ENCODE measurements around the gene CELF5. TPM values are rescaled to one million over a fixed set of nuclear protein-coding genes. Genes with fewer than 3 reads are reported as not detected.
A peak's percentile ranks its signal among the peaks of the same experiment; 100 is the strongest.

CELF5 gene
- total RNA-seq, 1 experiment from 2014 or later = 2.5 TPM

GRCh38 chr19:3208317-3209207 lies 15.9 kb upstream of the CELF5 start:
- POLR2A ChIA-PET = no interaction called here
- intact Hi-C loops (cut with micrococcal nuclease) = no loop called here

GRCh38 chr19:3210347-3211017 lies 14.0 kb upstream of the CELF5 start:
- BruUV-seq (replicated peaks) = TSS peak; percentile 28
- Histone ChIP-seq H3K4me2 (ENCODE audit: low read length) (no peak overlapping the region), H3K79me2 (ENCODE audit: insufficient read depth, low read length) (no peaks in the 10 kb centered on the region), H3K27ac (ENCODE audit: low read depth, low read length) (no peak overlapping the region), H3K4me1 (ENCODE audit: control insufficient read depth in 1 of 2, insufficient read depth in 2 of 2, low read length in 2 of 2) (no peaks in the 10 kb centered on the region), H3K9me2 (ENCODE audit: insufficient read depth) (no peaks in the 10 kb centered on the region), H2AFZ (ENCODE audit: low read depth, low read length, poor library complexity, severe bottlenecking) (no peak overlapping the region), H3K9me3 (ENCODE audit: control insufficient read depth in 1 of 2, insufficient read depth in 1 of 2, low read depth in 1 of 2, low read length in 2 of 2) (no peaks in the 10 kb centered on the region), H3K36me3 (ENCODE audit: control insufficient read depth in 1 of 2, insufficient read depth in 2 of 2, low read length in 2 of 2) (peaks cover 6 to 7% of the 10 kb centered on the region in 2 experiments; a peak in 3 of 4 replicates), H3K4me3 (replicated peaks in 1 of 2; ENCODE audit: low read depth in 1 of 2, low read length in 2 of 2) (no peak overlapping the region), H3K9ac (ENCODE audit: low read length) (no peak overlapping the region), H3K27me3 (ENCODE audit: insufficient read depth, low read length) (no peaks in the 10 kb centered on the region), H4K20me1 (ENCODE audit: insufficient read depth) (no peaks in the 10 kb centered on the region)
- no peak for TF ChIP-seq EGR1 (IDR thresholded peaks at IDR 0.05; ENCODE audit: low read depth)
- TF ChIP-seq SP1 (IDR thresholded peaks at IDR 0.05; ENCODE audit: low read depth) = no peak
- no peak for TF ChIP-seq POLR2A (IDR thresholded peaks at IDR 0.05; ENCODE audit: borderline replicate concordance, extremely low read depth, insufficient read depth, insufficient read length)
- peak; percentile 45 for TF ChIP-seq POLR2AphosphoS5 (IDR thresholded peaks at IDR 0.05; ENCODE audit: low read depth, low read length)
- TF ChIP-seq CTCF (IDR thresholded peaks at IDR 0.05 in 2 of 3, conservative IDR thresholded peaks at IDR 0.05 in 1 of 3; ENCODE audit: borderline replicate concordance in 1 of 3, insufficient read depth in 1 of 3, low read depth in 2 of 3, low read length in 2 of 3) = peak; percentile 40 to 85 (median 70); a peak in 5 of 6 replicates
- TF ChIP-seq REST (IDR thresholded peaks at IDR 0.05; ENCODE audit: low read depth) = no peak
- ChIA-PET RAD21 (ENCODE audit: low non-redundant PET in 1 of 2, low total read pairs in 2 of 2, uncharacterized antibody in 2 of 2, unreplicated experiment in 2 of 2) (no interaction called here), CTCF (no interaction called here), POLR2A (no interaction called here)
- intact Hi-C loops (cut with micrococcal nuclease) = no loop called here
- ATAC-seq (peak; percentile 88), DNase-seq (ENCODE audit: low read depth, low spot score) (peak; percentile 4)

More at GRCh38 chr19:3208317-3209207, 15.9 kb upstream of the CELF5 start:
- Histone ChIP-seq H3K4me2 (ENCODE audit: low read length) (no peak overlapping the region), H4K20me1 (ENCODE audit: insufficient read depth) (no peaks in the 10 kb centered on the region), H3K36me3 (ENCODE audit: control insufficient read depth in 1 of 2, insufficient read depth in 2 of 2, low read length in 2 of 2) (peaks cover 10 to 21% of the 10 kb centered on the region in 2 experiments; a peak in 3 of 4 replicates), H2AFZ (ENCODE audit: low read depth, low read length, poor library complexity, severe bottlenecking) (no peak overlapping the region), H3K9me2 (ENCODE audit: insufficient read depth) (no peaks in the 10 kb centered on the region), H3K79me2 (ENCODE audit: insufficient read depth, low read length) (no peaks in the 10 kb centered on the region), H3K4me3 (replicated peaks in 1 of 2; ENCODE audit: low read depth in 1 of 2, low read length in 2 of 2) (no peak overlapping the region), H3K4me1 (ENCODE audit: control insufficient read depth in 1 of 2, insufficient read depth in 2 of 2, low read length in 2 of 2) (no peaks in the 10 kb centered on the region), H3K9ac (ENCODE audit: low read length) (no peak overlapping the region), H3K27me3 (ENCODE audit: insufficient read depth, low read length) (no peaks in the 10 kb centered on the region), H3K27ac (ENCODE audit: low read depth, low read length) (no peak overlapping the region), H3K9me3 (ENCODE audit: control insufficient read depth in 1 of 2, insufficient read depth in 1 of 2, low read depth in 1 of 2, low read length in 2 of 2) (no peaks in the 10 kb centered on the region)
- ATAC-seq = no peak
- DNase-seq (ENCODE audit: low read depth, low spot score) = no peak
- RAD21 ChIA-PET (ENCODE audit: low non-redundant PET in 1 of 2, low total read pairs in 2 of 2, uncharacterized antibody in 2 of 2, unreplicated experiment in 2 of 2) = no interaction called here
- BruUV-seq (replicated peaks) = TSS peak; percentile 50
- no peak for TF ChIP-seq ATF3 (IDR thresholded peaks at IDR 0.05)
- TF ChIP-seq SRF (IDR thresholded peaks at IDR 0.05; ENCODE audit: low read depth) = no peak
- no peak for TF ChIP-seq ELF1 (IDR thresholded peaks at IDR 0.05; ENCODE audit: borderline replicate concordance, low read depth)
- TF ChIP-seq ZNF274 (IDR thresholded peaks at IDR 0.05; ENCODE audit: low read depth, low read length) = no peak
- CTCF ChIA-PET = no interaction called here

Measured in HCT116 (cell line).